SKM-1 (cell line): Measurements from ENCODE around the gene STAT4.

Experiments used
- DNase-seq: peaks from one replicate; lab custom pipeline; 2025; ENCODE audit not compliant: unreplicated experiment; lab: John Stamatoyannopoulos, UW

Gene STAT4

GRCh38 chr2:191150600-191151330, at the start of gene STAT4:
Gene STAT4 (minus strand): TSS chr2:191150994. CDS start chr2:191148203, 2,791 bp downstream.
- DNase-seq = no peak

- no peak for DNase-seq
Measured at GRCh38 chr2:191199929-191200512, 49.2 kb upstream of the STAT4 start.

- no peak for DNase-seq
Measured at GRCh38 chr2:191198271-191198670, 47.5 kb upstream of the STAT4 start.

GRCh38 chr2:191197096-191197495, 46.3 kb upstream of the STAT4 start:
- no peak for DNase-seq

GRCh38 chr2:191195021-191195420, 44.2 kb upstream of the STAT4 start:
- no peak for DNase-seq

GRCh38 chr2:191190861-191191552, 40.2 kb upstream of the STAT4 start:
- no peak for DNase-seq

- no peak for DNase-seq
Measured at GRCh38 chr2:191190435-191190834, 39.6 kb upstream of the STAT4 start.

GRCh38 chr2:191189112-191189635, 38.4 kb upstream of the STAT4 start:
- no peak for DNase-seq

- no peak for DNase-seq
Measured at GRCh38 chr2:191188550-191189093, 37.8 kb upstream of the STAT4 start.

GRCh38 chr2:191187105-191187829, 36.5 kb upstream of the STAT4 start:
- DNase-seq = no peak

GRCh38 chr2:191184457-191184856, 33.7 kb upstream of the STAT4 start:
- DNase-seq = no peak

GRCh38 chr2:191183516-191183915, 32.7 kb upstream of the STAT4 start:
- DNase-seq = no peak

- no peak for DNase-seq
Measured at GRCh38 chr2:191183081-191183480, 32.3 kb upstream of the STAT4 start.

GRCh38 chr2:191180713-191181112, 29.9 kb upstream of the STAT4 start:
- no peak for DNase-seq

GRCh38 chr2:191180276-191180675, 29.5 kb upstream of the STAT4 start:
- no peak for DNase-seq

- no peak for DNase-seq
Measured at GRCh38 chr2:191178806-191179514, 28.2 kb upstream of the STAT4 start.

- no peak for DNase-seq
Measured at GRCh38 chr2:191177751-191178736, 27.2 kb upstream of the STAT4 start.

- DNase-seq = no peak
Measured at GRCh38 chr2:191176801-191177438, 26.1 kb upstream of the STAT4 start.

GRCh38 chr2:191176305-191176704, 25.5 kb upstream of the STAT4 start:
- no peak for DNase-seq
